Adipocyte (in vitro differentiated cells): ENCODE measurements around the gene MGAT5.

ENCODE experiments used
- DNase-seq: peaks from one replicate; pipeline ENCODE4 v3.0.0-alpha.2; 2015; ENCODE audit warnings: low read depth
- H3K27me3 ChIP-seq: replicated peaks from 2 replicates; pipeline ENCODE4 v1.7.0; 2013; ENCODE audit warnings: mild to moderate bottlenecking, low read length, moderate library complexity; ENCODE audit not compliant: control insufficient read depth, insufficient read depth
- H3K36me3 ChIP-seq: 2 replicates; pipeline ENCODE4 v1.7.0; 2013; ENCODE audit warnings: low read length, mild to moderate bottlenecking, moderate library complexity; ENCODE audit not compliant: control insufficient read depth, insufficient read depth, severe bottlenecking
- H3K4me1 ChIP-seq: 2 replicates; pipeline ENCODE4 v1.7.0; 2013; ENCODE audit warnings: mild to moderate bottlenecking, low read length, moderate library complexity; ENCODE audit not compliant: control insufficient read depth, insufficient read depth
- H3K4me3 ChIP-seq: 2 replicates; pipeline ENCODE4 v1.7.0; 2013; ENCODE audit warnings: mild to moderate bottlenecking, low read length, moderate library complexity
- H3K9ac ChIP-seq: 2 replicates; pipeline ENCODE4 v1.7.0; 2013; ENCODE audit warnings: mild to moderate bottlenecking, low read length, moderate library complexity
- H3K9me3 ChIP-seq: 2 replicates; pipeline ENCODE4 v1.7.0; 2013; ENCODE audit warnings: mild to moderate bottlenecking, low read length, moderate library complexity; ENCODE audit not compliant: control insufficient read depth

MGAT5 gene

GRCh38 chr2:134327367-134327766 lies 73.5 kb downstream of the MGAT5 start:
- peak; percentile 74 for DNase-seq
- H3K36me3 ChIP-seq, result no peaks in the 10 kb centered on the region
- no peaks in the 10 kb centered on the region for H3K27me3 ChIP-seq
- no peak overlapping the region for H3K9ac ChIP-seq
- H3K4me1 ChIP-seq, result peaks cover 9% of the 10 kb centered on the region
- H3K9me3 ChIP-seq, result no peaks in the 10 kb centered on the region
- H3K4me3 ChIP-seq, result no peak overlapping the region

- H3K36me3 ChIP-seq, result no peaks in the 10 kb centered on the region
- no peaks in the 10 kb centered on the region for H3K9me3 ChIP-seq
- H3K27me3 ChIP-seq, result no peaks in the 10 kb centered on the region
- H3K4me1 ChIP-seq, result peaks cover under 1% of the 10 kb centered on the region
- DNase-seq, result peak; percentile 13
- no peak overlapping the region for H3K4me3 ChIP-seq
- H3K9ac ChIP-seq, result no peak overlapping the region
Measured at GRCh38 chr2:134331081-134331480, 77.2 kb downstream of the MGAT5 start.

DNA sequence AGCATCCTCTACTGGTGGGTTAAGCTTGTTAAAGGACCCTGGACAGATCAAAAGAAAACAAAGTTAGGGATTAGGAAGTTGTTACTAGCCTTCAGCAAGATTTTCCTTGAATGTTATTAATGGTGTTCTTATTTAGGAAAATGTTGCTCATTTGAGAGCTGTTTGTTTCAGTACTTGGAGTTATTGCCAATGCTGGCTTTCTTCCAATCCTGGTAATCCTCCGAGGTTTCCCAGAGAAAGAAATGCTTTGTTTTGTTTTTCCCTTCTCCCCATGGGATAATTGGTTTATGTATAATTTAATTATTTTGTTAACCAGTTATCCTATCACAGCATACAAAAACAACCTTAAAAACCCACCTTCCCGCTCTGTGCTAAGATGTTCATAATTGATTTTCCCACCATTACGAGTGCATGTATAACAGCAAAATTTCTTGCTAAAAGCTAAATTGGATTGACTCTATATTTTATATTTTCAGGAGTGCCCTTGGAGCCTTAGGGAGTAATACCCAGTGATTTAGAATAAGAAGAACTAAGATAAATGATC lies 79.8 kb downstream of the MGAT5 start:
- H3K4me1 ChIP-seq, result peaks cover 3% of the 10 kb centered on the region
- H3K36me3 ChIP-seq, result no peaks in the 10 kb centered on the region
- no peaks in the 10 kb centered on the region for H3K27me3 ChIP-seq
- no peak for DNase-seq
- H3K9me3 ChIP-seq, result no peaks in the 10 kb centered on the region
- H3K4me3 ChIP-seq, result no peak overlapping the region
- no peak overlapping the region for H3K9ac ChIP-seq

- DNase-seq, result no peak
- H3K9me3 ChIP-seq, result no peaks in the 10 kb centered on the region
- no peaks in the 10 kb centered on the region for H3K36me3 ChIP-seq
- no peak overlapping the region for H3K4me3 ChIP-seq
- H3K9ac ChIP-seq, result no peak overlapping the region
- H3K4me1 ChIP-seq, result peaks cover 3% of the 10 kb centered on the region
- H3K27me3 ChIP-seq, result no peaks in the 10 kb centered on the region
Measured at GRCh38 chr2:134334542-134335353, 80.9 kb downstream of the MGAT5 start.

GRCh38 chr2:134335601-134336000 lies 81.7 kb downstream of the MGAT5 start:
- peaks cover 3% of the 10 kb centered on the region for H3K4me1 ChIP-seq
- no peak overlapping the region for H3K4me3 ChIP-seq
- H3K27me3 ChIP-seq, result no peaks in the 10 kb centered on the region
- H3K9ac ChIP-seq, result no peak overlapping the region
- no peak for DNase-seq
- no peaks in the 10 kb centered on the region for H3K9me3 ChIP-seq
- no peaks in the 10 kb centered on the region for H3K36me3 ChIP-seq

GRCh38 chr2:134336352-134336751 lies 82.5 kb downstream of the MGAT5 start:
- no peak overlapping the region for H3K4me3 ChIP-seq
- no peak for DNase-seq
- H3K9me3 ChIP-seq, result no peaks in the 10 kb centered on the region
- no peaks in the 10 kb centered on the region for H3K27me3 ChIP-seq
- no peak overlapping the region for H3K9ac ChIP-seq
- H3K4me1 ChIP-seq, result peaks cover 3% of the 10 kb centered on the region
- H3K36me3 ChIP-seq, result no peaks in the 10 kb centered on the region

DNA sequence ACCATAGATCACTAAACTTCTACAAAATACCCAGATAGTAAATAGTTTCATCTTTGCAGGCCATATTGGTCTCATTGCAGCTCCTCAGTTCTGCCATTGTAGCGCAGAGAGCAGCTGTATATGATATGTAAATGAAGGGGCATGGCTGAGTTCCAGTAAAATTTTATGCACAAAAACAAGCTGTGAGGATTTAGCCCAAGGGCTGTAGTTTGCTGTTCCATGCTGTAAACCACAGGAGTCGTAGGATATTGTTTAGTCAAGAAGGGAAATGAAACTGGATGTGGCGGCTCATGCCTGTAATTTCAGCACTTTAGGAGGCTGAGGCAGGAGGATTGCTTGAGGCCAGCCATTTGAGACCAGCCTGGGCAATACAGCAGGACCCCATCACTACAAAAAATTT lies 83.0 kb downstream of the MGAT5 start:
- Histone ChIP-seq H3K9ac (no peak overlapping the region), H3K9me3 (no peaks in the 10 kb centered on the region), H3K36me3 (no peaks in the 10 kb centered on the region), H3K4me1 (peaks cover 3% of the 10 kb centered on the region), H3K4me3 (no peak overlapping the region), H3K27me3 (no peaks in the 10 kb centered on the region)
- no peak for DNase-seq

DNA sequence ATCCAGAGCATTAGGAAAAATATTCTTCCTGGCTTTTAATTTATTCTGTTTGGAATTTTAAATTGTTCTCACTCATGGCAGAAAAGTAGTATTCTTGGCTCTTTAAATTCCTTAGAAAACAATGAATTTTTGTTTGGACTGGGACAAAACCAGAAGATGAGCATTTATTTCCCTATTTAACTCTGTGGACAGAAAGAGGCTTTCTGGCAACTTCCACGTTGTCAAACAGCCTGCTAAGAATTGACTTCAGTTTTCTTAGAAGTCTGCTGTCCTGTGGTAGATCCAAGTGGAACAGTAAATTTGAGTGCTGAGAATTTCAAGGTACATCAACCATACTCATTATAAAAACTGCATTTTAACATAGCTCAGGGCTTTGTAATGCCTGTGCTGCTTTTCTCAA lies 83.8 kb downstream of the MGAT5 start:
- H3K36me3 ChIP-seq, result no peaks in the 10 kb centered on the region
- H3K27me3 ChIP-seq, result no peaks in the 10 kb centered on the region
- H3K4me3 ChIP-seq, result peak overlapping the region; percentile 38
- H3K9ac ChIP-seq, result no peak overlapping the region
- no peak for DNase-seq
- no peaks in the 10 kb centered on the region for H3K9me3 ChIP-seq
- H3K4me1 ChIP-seq, result peaks cover 3% of the 10 kb centered on the region

- peaks cover 3% of the 10 kb centered on the region for H3K4me1 ChIP-seq
- H3K27me3 ChIP-seq, result no peaks in the 10 kb centered on the region
- peak overlapping the region; percentile 15 for H3K9ac ChIP-seq
- H3K9me3 ChIP-seq, result no peaks in the 10 kb centered on the region
- DNase-seq, result no peak
- H3K4me3 ChIP-seq, result peak overlapping the region; percentile 38
- H3K36me3 ChIP-seq, result no peaks in the 10 kb centered on the region
Measured at GRCh38 chr2:134338208-134338607, 84.3 kb downstream of the MGAT5 start.

GRCh38 chr2:134341476-134341875 lies 87.6 kb downstream of the MGAT5 start:
- H3K9me3 ChIP-seq, result no peaks in the 10 kb centered on the region
- H3K9ac ChIP-seq, result no peak overlapping the region
- H3K4me1 ChIP-seq, result peaks cover 3% of the 10 kb centered on the region
- no peaks in the 10 kb centered on the region for H3K36me3 ChIP-seq
- no peak for DNase-seq
- H3K27me3 ChIP-seq, result no peaks in the 10 kb centered on the region
- no peak overlapping the region for H3K4me3 ChIP-seq

GRCh38 chr2:134344954-134345697 lies 91.3 kb downstream of the MGAT5 start:
- DNase-seq, result no peak

More at GRCh38 chr2:134344954-134345697, 91.3 kb downstream of the MGAT5 start:
- peaks cover 14% of the 10 kb centered on the region for H3K4me1 ChIP-seq
- H3K36me3 ChIP-seq, result no peaks in the 10 kb centered on the region
- no peaks in the 10 kb centered on the region for H3K27me3 ChIP-seq
- no peak overlapping the region for H3K9ac ChIP-seq
- H3K4me3 ChIP-seq, result no peak overlapping the region
- no peaks in the 10 kb centered on the region for H3K9me3 ChIP-seq
